Activated T-cell treated with anti-CD3 and anti-CD28 coated beads for 4 hours (primary cell): Measurements from ENCODE around the gene ARAP2.

ENCODE experiments used
- DNase-seq: peaks from one replicate; pipeline ENCODE4 v3.0.0-alpha.2; 2020

The ARAP2 gene

GRCh38 chr4:36024901-36025660, 219.2 kb downstream of the ARAP2 start:
- DNase-seq: no peak

GRCh38 chr4:36020351-36020750, 224.0 kb downstream of the ARAP2 start:
- no peak for DNase-seq
